Measurements from ENCODE around the gene CORO1C. TPM values are rescaled to one million over a fixed set of nuclear protein-coding genes. Genes with fewer than 3 reads are reported as not detected.
"Not testable (repeated sequence)": the region's sequence is repeated elsewhere in the genome, so short reads cannot be mapped to it uniquely, and the experiment has no call there.

CORO1C gene
- total RNA-seq, 1 donor = 261 TPM

- Histone ChIP-seq H3K79me2 (ENCODE audit: insufficient read depth, low read length) (peaks cover 4% of the 10 kb centered on the region), H3K9me3 (ENCODE audit: low read depth, low read length) (no peaks in the 10 kb centered on the region), H2AFZ (ENCODE audit: low read length) (no peak overlapping the region), H3K27me3 (ENCODE audit: insufficient read depth, low read length) (no peaks in the 10 kb centered on the region), H4K20me1 (ENCODE audit: insufficient read depth, low read length) (no peaks in the 10 kb centered on the region), H3K36me3 (ENCODE audit: insufficient read depth, low read length) (no peaks in the 10 kb centered on the region), H3K27ac (ENCODE audit: low read depth, low read length) (no peak overlapping the region), H3K4me3 (ENCODE audit: insufficient read depth, low read length) (no peak overlapping the region), H3K4me2 (ENCODE audit: insufficient read depth, low read length) (no peak overlapping the region), H3K4me1 (ENCODE audit: insufficient read depth, low read length) (peaks cover 10% of the 10 kb centered on the region)
- no peak for DNase-seq (ENCODE audit: insufficient read length, low spot score, missing footprints)
- TF ChIP-seq CTCF (IDR thresholded peaks at IDR 0.05; ENCODE audit: extremely low read depth, low read depth, low read length) = no peak
These were observed 4.5 kb upstream of the CORO1C start for GRCh38 chr12:108735855-108736254.

GRCh38 chr12:108734200-108734906 is 3.0 kb upstream of the CORO1C start:
- H3K36me3 ChIP-seq (ENCODE audit: insufficient read depth, low read length) = no peaks in the 10 kb centered on the region
- H3K4me1 ChIP-seq (ENCODE audit: insufficient read depth, low read length) = peaks cover 15% of the 10 kb centered on the region
- peak overlapping the region; percentile 73 for H3K27ac ChIP-seq (ENCODE audit: low read depth, low read length)
- peaks cover 19% of the 10 kb centered on the region for H3K79me2 ChIP-seq (ENCODE audit: insufficient read depth, low read length)
- peak overlapping the region; percentile 61 for H3K4me2 ChIP-seq (ENCODE audit: insufficient read depth, low read length)
- H3K4me3 ChIP-seq (ENCODE audit: insufficient read depth, low read length) = no peak overlapping the region
- no peaks in the 10 kb centered on the region for H3K27me3 ChIP-seq (ENCODE audit: insufficient read depth, low read length)
- peak overlapping the region; percentile 45 for H2AFZ ChIP-seq (ENCODE audit: low read length)
- no peak for TF ChIP-seq CTCF (IDR thresholded peaks at IDR 0.05; ENCODE audit: extremely low read depth, low read depth, low read length)
- no peaks in the 10 kb centered on the region for H3K9me3 ChIP-seq (ENCODE audit: low read depth, low read length)
- peaks cover 10% of the 10 kb centered on the region for H4K20me1 ChIP-seq (ENCODE audit: insufficient read depth, low read length)
- peak; percentile 95 for DNase-seq (ENCODE audit: insufficient read length, low spot score, missing footprints)

- H3K4me2 ChIP-seq (ENCODE audit: insufficient read depth, low read length); H3K27me3 ChIP-seq (ENCODE audit: insufficient read depth, low read length); H3K36me3 ChIP-seq (ENCODE audit: insufficient read depth, low read length); H3K9me3 ChIP-seq (ENCODE audit: low read depth, low read length); H3K27ac ChIP-seq (ENCODE audit: low read depth, low read length); H2AFZ ChIP-seq (ENCODE audit: low read length); H3K4me3 ChIP-seq (ENCODE audit: insufficient read depth, low read length); DNase-seq (ENCODE audit: insufficient read length, low spot score, missing footprints): not testable (repeated sequence)
- Histone ChIP-seq H3K4me1 (ENCODE audit: insufficient read depth, low read length) (peaks cover 24% of the 10 kb centered on the region), H3K79me2 (ENCODE audit: insufficient read depth, low read length) (peaks cover 30% of the 10 kb centered on the region), H4K20me1 (ENCODE audit: insufficient read depth, low read length) (peaks cover 16% of the 10 kb centered on the region)
These were observed 1.9 kb upstream of the CORO1C start for GRCh38 chr12:108733230-108733531.

GRCh38 chr12:108732489-108733229 is 1.3 kb upstream of the CORO1C start:
- Histone ChIP-seq H3K27me3 (ENCODE audit: insufficient read depth, low read length) (no peaks in the 10 kb centered on the region), H3K4me2 (ENCODE audit: insufficient read depth, low read length) (peak overlapping the region; percentile 63), H3K27ac (ENCODE audit: low read depth, low read length) (peak overlapping the region; percentile 99), H4K20me1 (ENCODE audit: insufficient read depth, low read length) (peaks cover 16% of the 10 kb centered on the region), H3K4me1 (ENCODE audit: insufficient read depth, low read length) (peaks cover 28% of the 10 kb centered on the region), H2AFZ (ENCODE audit: low read length) (peak overlapping the region; percentile 82), H3K36me3 (ENCODE audit: insufficient read depth, low read length) (no peaks in the 10 kb centered on the region), H3K79me2 (ENCODE audit: insufficient read depth, low read length) (peaks cover 35% of the 10 kb centered on the region), H3K4me3 (ENCODE audit: insufficient read depth, low read length) (peak overlapping the region; percentile 91), H3K9me3 (ENCODE audit: low read depth, low read length) (no peaks in the 10 kb centered on the region)
- DNase-seq (ENCODE audit: insufficient read length, low spot score, missing footprints) = no peak
- TF ChIP-seq CTCF (IDR thresholded peaks at IDR 0.05; ENCODE audit: extremely low read depth, low read depth, low read length) = no peak

All from osteoblast (primary cell).